HCT116 (cell line): ENCODE measurements around the gene SPSB1. TPM values are rescaled to one million over a fixed set of nuclear protein-coding genes. Genes with fewer than 3 reads are reported as not detected.

Source experiments
- ATAC-seq: fragments of 200-7000 bp; cut with Tn5 transposase; 2 replicates; pipeline ENCODE4 v1.9.1; 2020; ENCODE audit warnings: mild to moderate bottlenecking, moderate library complexity
- BruUV-seq: library from RNA; stranded (reverse); fragments of 400-500 nt; replicated peaks from 2 replicates; lab custom pipeline; 2021; lab: Mats Ljungman, UMichigan
- CTCF ChIA-PET: fragments of 300-600 bp; sonication (Branson Sonifier 250); formaldehyde crosslinking; loops from one replicate; lab custom pipeline; 2021; ENCODE audit warnings: antibody characterized with exemption; lab: Charles Lee
- POLR2A ChIA-PET: fragments of 300-600, 350-600 bp; sonication (Branson Sonifier 250); formaldehyde crosslinking; loops from one replicate; lab custom pipeline; 2021; ENCODE audit warnings: antibody characterized with exemption; lab: Charles Lee
- RAD21 ChIA-PET, 2 experiments: fragments of 300-600 bp; sonication (Branson Sonifier 250); formaldehyde crosslinking; loops; one replicate each; lab custom pipeline; 2023; ENCODE audit warnings: low total read pairs in 2 of 2; ENCODE audit not compliant: uncharacterized antibody in 2 of 2, unreplicated experiment in 2 of 2, low non-redundant PET in 1 of 2; lab: Charles Lee
- DNase-seq: peaks from one replicate; pipeline ENCODE4 v3.0.0-alpha.2; 2010; ENCODE audit warnings: low read depth, low spot score
- H2AFZ ChIP-seq: fragments of 200-600 bp; shearing (Covaris generic), sonication (generic); 2 replicates; pipeline ENCODE4 v1.6.1; 2017; ENCODE audit warnings: low read depth, mixed run types, mixed read lengths, antibody characterized with exemption, low read length; ENCODE audit not compliant: poor library complexity, severe bottlenecking
- H3K27ac ChIP-seq: 2 replicates; pipeline ENCODE4 v1.5.1; 2012; ENCODE audit warnings: low read depth, low read length
- H3K27me3 ChIP-seq: fragments of 200-600 bp; sonication (generic); 2 replicates; pipeline ENCODE4 v1.6.1; 2016; ENCODE audit warnings: mixed run types, low read length, mixed read lengths; ENCODE audit not compliant: insufficient read depth
- H3K36me3 ChIP-seq, 2 experiments: fragments of 200-500 bp in 1 of 2; fragments of 200-600 bp in 1 of 2; sonication (Bioruptor generic) in 1 of 2; sonication (generic) in 1 of 2; 2 replicates each; pipeline versions ENCODE4 v1.5.1 to v1.6.1; 2014 to 2016; ENCODE audit warnings: low read length in 2 of 2, inconsistent platforms in 1 of 2, mixed read lengths in 1 of 2, mixed run types in 1 of 2; ENCODE audit not compliant: insufficient read depth in 2 of 2, control insufficient read depth in 1 of 2
- H3K4me1 ChIP-seq, 2 experiments: fragments of 200-600 bp in 1 of 2; sonication (generic) in 1 of 2; 2 replicates each; pipeline versions ENCODE4 v1.5.1 to v1.6.1; 2012 to 2017; ENCODE audit warnings: low read length in 2 of 2, inconsistent platforms in 1 of 2, mild to moderate bottlenecking in 1 of 2, mixed read lengths in 1 of 2, mixed run types in 1 of 2, moderate library complexity in 1 of 2; ENCODE audit not compliant: insufficient read depth in 2 of 2, control insufficient read depth in 1 of 2
- H3K4me2 ChIP-seq: fragments of 200-600 bp; sonication (generic); 2 replicates; pipeline ENCODE4 v1.6.1; 2017; ENCODE audit warnings: mixed run types, low read length, mixed read lengths
- H3K4me3 ChIP-seq, 2 experiments: fragments of 200-600 bp in 1 of 2; sonication (generic) in 1 of 2; replicated peaks in 1 of 2; 2 replicates each; pipeline ENCODE4 v1.5.1; 2011 to 2016; ENCODE audit warnings: low read length in 2 of 2, control low read depth in 1 of 2, low read depth in 1 of 2, mild to moderate bottlenecking in 1 of 2, mixed read lengths in 1 of 2, mixed run types in 1 of 2
- H3K79me2 ChIP-seq: fragments of 200-600 bp; sonication (generic); 2 replicates; pipeline ENCODE4 v1.6.1; 2017; ENCODE audit warnings: mild to moderate bottlenecking, mixed run types, low read length, moderate library complexity, mixed read lengths; ENCODE audit not compliant: insufficient read depth
- H3K9ac ChIP-seq: fragments of 200-600 bp; sonication (generic); 2 replicates; pipeline ENCODE4 v1.6.1; 2016; ENCODE audit warnings: low read length, mixed read lengths
- H3K9me2 ChIP-seq: fragments of 200-600 bp; sonication (generic), shearing (Covaris generic); 2 replicates; pipeline ENCODE4 v1.6.1; 2017; ENCODE audit warnings: mixed run types, mild to moderate bottlenecking, moderate library complexity; ENCODE audit not compliant: insufficient read depth
- H3K9me3 ChIP-seq, 2 experiments: fragments of 200-500 bp in 1 of 2; fragments of 200-600 bp in 1 of 2; sonication (Bioruptor generic) in 1 of 2; sonication (generic) in 1 of 2; 2 replicates each; pipeline ENCODE4 v1.6.1; 2014 to 2017; ENCODE audit warnings: low read length in 2 of 2, mixed read lengths in 2 of 2, inconsistent platforms in 1 of 2, low read depth in 1 of 2, mild to moderate bottlenecking in 1 of 2, mixed run types in 1 of 2, moderate library complexity in 1 of 2; ENCODE audit not compliant: control insufficient read depth in 1 of 2, insufficient read depth in 1 of 2
- H4K20me1 ChIP-seq: fragments of 200-600 bp; sonication (generic), shearing (Covaris generic); 2 replicates; pipeline ENCODE4 v1.6.1; 2017; ENCODE audit warnings: mixed run types, mild to moderate bottlenecking, moderate library complexity; ENCODE audit not compliant: insufficient read depth
- CEBPB ChIP-seq: IDR thresholded peaks from 2 replicates; pipeline ENCODE4 v1.6.1; 2012; ENCODE audit warnings: low read depth
- EGR1 ChIP-seq: IDR thresholded peaks from 2 replicates; pipeline ENCODE4 v1.6.1; 2012; ENCODE audit warnings: low read depth
- ELF1 ChIP-seq: IDR thresholded peaks from 2 replicates; pipeline ENCODE4 v1.6.1; 2012; ENCODE audit warnings: low read depth, borderline replicate concordance
- EZH2 ChIP-seq: fragments of 200-600 bp; sonication (generic); IDR thresholded peaks from 2 replicates; pipeline ENCODE4 v1.6.1; 2017; ENCODE audit warnings: antibody characterized with exemption, mixed run types
- POLR2A ChIP-seq: IDR thresholded peaks from 2 replicates; pipeline ENCODE4 v1.7.0; 2011; ENCODE audit warnings: borderline replicate concordance; ENCODE audit not compliant: insufficient read depth, insufficient read length; ENCODE audit errors: extremely low read depth
- REST ChIP-seq: IDR thresholded peaks from 2 replicates; pipeline ENCODE4 v1.6.1; 2012; ENCODE audit warnings: low read depth
- TCF7L2 ChIP-seq: IDR thresholded peaks from 2 replicates; pipeline ENCODE4 v1.7.0; 2011; ENCODE audit warnings: borderline replicate concordance, inconsistent platforms; ENCODE audit not compliant: insufficient read depth, insufficient read length; ENCODE audit errors: extremely low read depth
- YY1 ChIP-seq: IDR thresholded peaks from 2 replicates; pipeline ENCODE4 v1.6.1; 2011; ENCODE audit warnings: low read length, low read depth, moderate library complexity, mild to moderate bottlenecking; ENCODE audit not compliant: insufficient replicate concordance; ENCODE audit errors: extremely low read depth
- ZFX ChIP-seq: fragments of 450-650 bp; IDR thresholded peaks from 2 replicates; pipeline ENCODE4 v1.6.1; 2017
- ZNF274 ChIP-seq: fragments of 200-500 bp; sonication (Bioruptor generic); IDR thresholded peaks from 2 replicates; pipeline ENCODE4 v1.6.1; 2014; ENCODE audit warnings: mild to moderate bottlenecking, low read depth, low read length, inconsistent platforms
- intact Hi-C: fragments of 100-400 bp; cut with micrococcal nuclease; formaldehyde crosslinking; loops from 2 replicates; pipeline ENCODE4 v1.10.0; 2022
- total RNA-seq: library from RNA; stranded (reverse); gene quantifications from one replicate; pipeline ENCODE4 v1.2.1, GENCODE V29; 2021; ENCODE audit not compliant: unreplicated experiment

SPSB1 gene
- total RNA-seq, 1 experiment from 2014 or later = 10.8 TPM

DNA sequence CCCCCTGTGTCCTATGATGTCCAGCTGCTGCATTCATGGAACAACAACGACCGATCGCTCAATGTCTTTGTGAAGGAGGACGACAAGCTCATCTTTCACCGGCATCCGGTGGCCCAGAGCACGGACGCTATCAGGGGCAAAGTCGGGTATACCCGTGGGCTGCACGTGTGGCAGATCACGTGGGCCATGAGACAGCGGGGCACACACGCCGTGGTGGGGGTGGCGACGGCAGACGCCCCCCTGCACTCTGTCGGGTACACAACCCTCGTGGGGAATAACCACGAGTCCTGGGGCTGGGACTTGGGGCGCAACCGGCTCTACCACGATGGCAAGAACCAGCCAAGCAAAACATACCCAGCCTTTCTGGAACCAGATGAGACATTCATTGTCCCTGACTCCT is 63.3 kb downstream of the SPSB1 start:
- POLR2A ChIA-PET = no interaction called here
- H3K27me3 ChIP-seq = no peaks in the 10 kb centered on the region
- H3K36me3 ChIP-seq = peaks cover 0 to 4% of the 10 kb centered on the region in 2 experiments; a peak in 1 of 4 replicates
- no peak overlapping the region for H3K9ac ChIP-seq
- no peak overlapping the region for H2AFZ ChIP-seq
- H3K27ac ChIP-seq = no peak overlapping the region
- ATAC-seq (no peak), DNase-seq (no peak)
- TF ChIP-seq TCF7L2 (no peak), ELF1 (no peak), EGR1 (no peak), ZFX (no peak), CEBPB (no peak), REST (no peak), YY1 (no peak), EZH2 (no peak), ZNF274 (no peak), POLR2A (no peak)
- H3K4me3 ChIP-seq = no peak overlapping the region
- CTCF ChIA-PET = no interaction called here
- no peaks in the 10 kb centered on the region for H4K20me1 ChIP-seq
- no peak overlapping the region for H3K4me2 ChIP-seq
- TSS peak; percentile 50 for BruUV-seq
- no peaks in the 10 kb centered on the region for H3K9me2 ChIP-seq
- no peaks in the 10 kb centered on the region; the same call in 1 of the 2 replicates for H3K79me2 ChIP-seq
- intact Hi-C loops = no loop called here
- H3K9me3 ChIP-seq = no peaks in the 10 kb centered on the region
- RAD21 ChIA-PET = no interaction called here
- H3K4me1 ChIP-seq = peaks cover 0 to 23% of the 10 kb centered on the region in 2 experiments; a peak in 2 of 4 replicates
